Mesenchymal stem cell (in vitro differentiated cells and primary cell): Measurements from ENCODE around the gene CCDC9B.

Experiments
- DNase-seq: peaks from one replicate; pipeline ENCODE4 v3.0.0-alpha.2; 2013
- H2AFZ ChIP-seq: one replicate; pipeline ENCODE4 v1.6.1; 2013; ENCODE audit warnings: low read depth, mild to moderate bottlenecking, control low read depth, inconsistent platforms, low read length, moderate library complexity
- H2AK5ac ChIP-seq: 2 replicates; pipeline ENCODE4 v1.6.1; 2013; ENCODE audit warnings: low read length, moderate library complexity, mild to moderate bottlenecking, inconsistent platforms; ENCODE audit not compliant: severe bottlenecking
- H2BK120ac ChIP-seq: one replicate; pipeline ENCODE4 v1.6.1; 2013; ENCODE audit warnings: low read depth, mild to moderate bottlenecking, inconsistent platforms, low read length, moderate library complexity
- H2BK12ac ChIP-seq, 2 experiments: one replicate each; pipeline ENCODE4 v1.6.1; 2013; ENCODE audit warnings: inconsistent platforms in 2 of 2, low read length in 2 of 2, mild to moderate bottlenecking in 2 of 2, moderate library complexity in 2 of 2, control low read depth in 1 of 2
- H2BK15ac ChIP-seq: one replicate; pipeline ENCODE4 v1.6.1; 2013; ENCODE audit warnings: mild to moderate bottlenecking, low read depth, inconsistent platforms; ENCODE audit not compliant: poor library complexity, severe bottlenecking
- H2BK5ac ChIP-seq: 2 replicates; pipeline ENCODE4 v1.6.1; 2013; ENCODE audit warnings: low read depth, mild to moderate bottlenecking, low read length, control low read depth, inconsistent platforms; ENCODE audit not compliant: poor library complexity, severe bottlenecking
- H3K14ac ChIP-seq, 2 experiments: one replicate each; pipeline ENCODE4 v1.6.1; 2013; ENCODE audit warnings: inconsistent platforms in 2 of 2, low read length in 2 of 2, control low read depth in 1 of 2, mild to moderate bottlenecking in 1 of 2, moderate library complexity in 1 of 2
- H3K18ac ChIP-seq, 2 experiments: one replicate each; pipeline ENCODE4 v1.6.1; 2013; ENCODE audit warnings: inconsistent platforms in 2 of 2, low read length in 2 of 2, control low read depth in 1 of 2, low read depth in 1 of 2, mild to moderate bottlenecking in 1 of 2
- H3K23ac ChIP-seq, 2 experiments: one replicate each; pipeline ENCODE4 v1.6.1; 2013; ENCODE audit warnings: inconsistent platforms in 2 of 2, low read length in 2 of 2, mild to moderate bottlenecking in 2 of 2, moderate library complexity in 2 of 2, control low read depth in 1 of 2
- H3K27ac ChIP-seq: 2 replicates; pipeline ENCODE4 v1.5.1; 2013; ENCODE audit warnings: mild to moderate bottlenecking, moderate library complexity, low read length, control low read depth, inconsistent platforms; ENCODE audit not compliant: poor library complexity, severe bottlenecking
- H3K27me3 ChIP-seq, 2 experiments: 2 replicates each; pipeline versions ENCODE4 v1.6.1 to v1.7.0; 2013; ENCODE audit warnings: low read length in 2 of 2, mild to moderate bottlenecking in 2 of 2, moderate library complexity in 2 of 2, control low read depth in 1 of 2, inconsistent platforms in 1 of 2; ENCODE audit not compliant: control insufficient read depth in 1 of 2, insufficient read depth in 1 of 2
- H3K36me3 ChIP-seq, 2 experiments: 2 replicates each; pipeline versions ENCODE4 v1.6.1 to v1.7.0; 2013; ENCODE audit warnings: low read length in 2 of 2, control low read depth in 1 of 2, inconsistent platforms in 1 of 2, low read depth in 1 of 2, mild to moderate bottlenecking in 1 of 2; ENCODE audit not compliant: insufficient read depth in 2 of 2, control insufficient read depth in 1 of 2
- H3K4ac ChIP-seq, 2 experiments: one replicate each; pipeline ENCODE4 v1.6.1; 2013; ENCODE audit warnings: inconsistent platforms in 2 of 2, low read length in 2 of 2, mild to moderate bottlenecking in 2 of 2, moderate library complexity in 2 of 2, control low read depth in 1 of 2, low read depth in 1 of 2
- H3K4me1 ChIP-seq: 2 replicates; pipeline ENCODE4 v1.6.1; 2013; ENCODE audit warnings: low read depth, low read length, control low read depth; ENCODE audit not compliant: control insufficient read depth, insufficient read depth
- H3K4me2 ChIP-seq: 2 replicates; pipeline ENCODE4 v1.6.1; 2013; ENCODE audit warnings: low read length, mild to moderate bottlenecking, inconsistent platforms; ENCODE audit not compliant: poor library complexity, severe bottlenecking
- H3K4me3 ChIP-seq, 2 experiments: 2 replicates each; pipeline versions ENCODE4 v1.5.1 to v1.7.0; 2013; ENCODE audit warnings: low read length in 2 of 2, mild to moderate bottlenecking in 2 of 2, control low read depth in 1 of 2, low read depth in 1 of 2; ENCODE audit not compliant: insufficient read depth in 1 of 2
- H3K79me1 ChIP-seq: replicated peaks from 2 replicates; pipeline ENCODE4 v1.6.1; 2013; ENCODE audit warnings: mild to moderate bottlenecking, control low read depth, low read length, inconsistent platforms; ENCODE audit not compliant: poor library complexity, severe bottlenecking
- H3K9ac ChIP-seq: 2 replicates; pipeline ENCODE4 v1.7.0; 2013; ENCODE audit warnings: mild to moderate bottlenecking, low read length, moderate library complexity
- H3K9me3 ChIP-seq: 2 replicates; pipeline ENCODE4 v1.7.0; 2013; ENCODE audit warnings: mild to moderate bottlenecking, low read length; ENCODE audit not compliant: control insufficient read depth
- H4K8ac ChIP-seq: one replicate; pipeline ENCODE4 v1.6.1; 2013; ENCODE audit warnings: inconsistent platforms, mild to moderate bottlenecking, low read length, moderate library complexity
- H4K91ac ChIP-seq: one replicate; pipeline ENCODE4 v1.6.1; 2013; ENCODE audit warnings: mild to moderate bottlenecking, low read length, inconsistent platforms
- WGBS: methylation state at CpG from one replicate; pipeline ENCODE4 v1.1.7; 2013; ENCODE audit warnings: mixed read lengths; 5-methylcytosine and 5-hydroxymethylcytosine counted together

Gene CCDC9B

GRCh38 chr15:40386480-40386879 lies 45.7 kb upstream of the CCDC9B start:
- 98% methylated on average over 3 of the region's 3 CpGs for WGBS
- no peak overlapping the region for H3K27ac ChIP-seq
- peaks cover 26 to 52% of the 10 kb centered on the region in 2 experiments for H3K36me3 ChIP-seq
- H2BK120ac ChIP-seq, result no peak overlapping the region
- H3K23ac ChIP-seq, result no peak overlapping the region
- no peak overlapping the region for H4K8ac ChIP-seq
- H4K91ac ChIP-seq, result no peak overlapping the region
- H3K18ac ChIP-seq, result no peak overlapping the region
- no peaks in the 10 kb centered on the region for H3K9me3 ChIP-seq
- H2AFZ ChIP-seq, result no peak overlapping the region
- H3K27me3 ChIP-seq, result no peaks in the 10 kb centered on the region
- H3K4me3 ChIP-seq, result no peak overlapping the region
- H3K9ac ChIP-seq, result no peak overlapping the region
- H3K4me2 ChIP-seq, result no peak overlapping the region
- no peak overlapping the region for H2BK15ac ChIP-seq
- H2BK5ac ChIP-seq, result no peak overlapping the region
- no peak overlapping the region for H3K14ac ChIP-seq
- H2BK12ac ChIP-seq, result no peak overlapping the region
- H2AK5ac ChIP-seq, result no peak overlapping the region
- H3K4me1 ChIP-seq, result peaks cover 5% of the 10 kb centered on the region
- no peak overlapping the region for H3K4ac ChIP-seq
- no peak for DNase-seq
- peaks cover 24% of the 10 kb centered on the region for H3K79me1 ChIP-seq

DNA sequence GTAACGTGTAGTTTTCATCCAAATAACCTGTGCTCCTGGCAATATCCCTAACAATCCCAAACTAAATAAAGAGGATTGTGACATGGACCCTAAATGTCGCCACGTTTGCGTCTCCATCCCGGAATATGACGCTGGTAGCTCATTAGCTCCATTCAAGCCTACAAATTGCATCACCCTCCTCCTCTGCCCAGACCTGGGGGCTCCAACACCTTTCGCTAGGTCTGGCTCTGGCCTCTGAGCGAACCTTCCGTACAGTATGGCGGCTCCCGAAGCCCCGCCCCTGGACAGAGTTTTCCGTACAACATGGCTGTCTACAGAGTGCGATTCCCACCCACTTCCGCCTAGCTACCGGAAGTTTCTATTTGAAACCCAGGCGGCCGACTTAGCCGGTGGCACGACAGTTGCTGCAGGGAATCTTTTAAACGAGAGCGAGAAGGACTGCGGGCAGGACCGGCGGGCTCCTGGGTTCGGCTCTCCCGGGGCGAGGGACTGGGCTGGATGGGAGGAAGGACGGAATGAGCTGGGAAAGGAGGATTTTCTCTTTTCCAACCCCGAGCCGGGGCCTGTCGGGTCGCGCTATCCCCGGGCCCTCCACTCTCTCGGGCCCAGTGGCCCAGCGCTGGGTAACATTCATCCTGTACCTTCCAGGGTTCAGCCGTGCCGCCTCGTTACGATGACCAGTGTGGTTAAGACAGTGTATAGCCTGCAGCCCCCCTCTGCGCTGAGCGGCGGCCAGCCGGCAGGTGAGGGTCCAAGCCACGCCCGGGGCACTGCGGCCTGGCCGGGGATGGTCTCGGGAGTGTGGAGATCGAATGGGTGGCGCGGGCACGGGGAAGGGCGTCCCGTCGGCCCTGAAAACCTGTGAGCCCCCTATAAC lies 42.1 kb upstream of the CCDC9B start, which contains the start of gene KNSTRN:
KNSTRN (plus strand) TSS at position 142 of the 877 bp plus-strand sequence; CDS start at position 257, 115 bp downstream.
- Histone ChIP-seq H2BK120ac (no peak within 1 kb of the TSS), H3K14ac (peak within 1 kb of the TSS in 1 of 2 experiments; percentile 68), H3K9me3 (no peaks in the 10 kb centered on the region), H3K4me2 (peak within 1 kb of the TSS; percentile 86), H3K27me3 (no peaks in the 10 kb centered on the region), H3K4ac (peak within 1 kb of the TSS; percentile 57 to 73), H4K8ac (peak within 1 kb of the TSS; percentile 100), H2AFZ (peak within 1 kb of the TSS; percentile 94), H3K27ac (peak within 1 kb of the TSS; percentile 34), H2BK15ac (peak within 1 kb of the TSS; percentile 69), H3K18ac (peak within 1 kb of the TSS; percentile 75 to 91), H2BK12ac (peak within 1 kb of the TSS; percentile 65 to 89), H3K36me3 (peaks cover 13 to 26% of the 10 kb centered on the region in 2 experiments), H3K4me3 (peak within 1 kb of the TSS; percentile 88 to 95), H3K23ac (no peak within 1 kb of the TSS), H4K91ac (peak within 1 kb of the TSS; percentile 86), H2AK5ac (no peak within 1 kb of the TSS), H2BK5ac (peak within 1 kb of the TSS; percentile 20), H3K9ac (peak within 1 kb of the TSS; percentile 93), H3K79me1 (peaks cover 23% of the 10 kb centered on the region), H3K4me1 (peaks cover 7% of the 10 kb centered on the region)
- peak; percentile 95 for DNase-seq
- WGBS, result 4% methylated on average over 51 of the region's 57 CpGs

DNA sequence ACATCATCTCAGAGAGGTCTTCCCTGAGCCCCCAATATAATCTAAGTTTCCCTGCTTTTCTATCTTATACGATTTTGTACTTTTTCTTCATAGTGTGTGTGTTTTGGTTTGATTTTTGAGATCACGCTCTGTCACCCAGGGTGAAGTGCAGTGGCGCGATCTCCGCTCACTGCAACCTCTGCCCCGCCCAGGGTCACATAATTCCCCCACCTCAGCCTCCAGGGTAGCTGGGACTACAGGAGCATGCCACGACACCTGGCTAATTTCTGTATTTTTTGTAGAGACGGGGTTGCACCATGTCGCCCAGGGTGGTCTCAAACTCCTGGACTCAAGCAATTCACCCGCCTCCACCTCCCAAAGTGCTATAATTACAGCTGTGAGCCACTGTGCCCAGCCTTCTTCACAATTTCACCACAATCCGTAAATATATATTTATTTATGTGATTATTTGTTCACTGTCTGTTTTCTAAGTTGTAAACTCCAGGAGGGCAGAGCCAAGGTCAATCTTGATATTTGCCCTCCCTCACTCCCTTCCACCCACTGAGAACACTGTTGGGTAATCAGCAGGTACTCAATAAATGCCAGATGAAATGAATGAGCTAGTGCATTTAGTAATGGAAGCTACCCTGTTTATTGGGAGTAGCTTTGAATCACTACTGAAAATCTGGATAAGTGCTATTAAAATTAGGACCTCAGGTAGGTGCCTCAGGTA lies 41.2 kb upstream of the CCDC9B start:
- Histone ChIP-seq H4K91ac (no peak overlapping the region), H3K4ac (no peak overlapping the region), H3K23ac (no peak overlapping the region), H3K27ac (no peak overlapping the region), H2AFZ (peak overlapping the region; percentile 94), H3K4me1 (peaks cover 7% of the 10 kb centered on the region), H3K4me2 (no peak overlapping the region), H2AK5ac (no peak overlapping the region), H2BK5ac (no peak overlapping the region), H2BK15ac (no peak overlapping the region), H3K9ac (peak overlapping the region; percentile 93), H4K8ac (peak overlapping the region; percentile 100), H3K79me1 (peaks cover 18% of the 10 kb centered on the region), H3K4me3 (no peak overlapping the region), H3K18ac (peak overlapping the region in 1 of 2 experiments; percentile 91), H3K27me3 (no peaks in the 10 kb centered on the region), H3K36me3 (peaks cover 6 to 18% of the 10 kb centered on the region in 2 experiments), H3K14ac (no peak overlapping the region), H2BK12ac (peak overlapping the region in 1 of 2 experiments; percentile 89), H3K9me3 (no peaks in the 10 kb centered on the region), H2BK120ac (no peak overlapping the region)
- DNase-seq, result no peak
- 95% methylated on average over 10 of the region's 11 CpGs for WGBS

- peaks cover 0 to 7% of the 10 kb centered on the region in 2 experiments for H3K36me3 ChIP-seq
- WGBS, result 99% methylated on average over 10 of the region's 10 CpGs
- no peak overlapping the region for H3K27ac ChIP-seq
- H3K14ac ChIP-seq, result no peak overlapping the region
- H3K27me3 ChIP-seq, result no peaks in the 10 kb centered on the region
- H3K79me1 ChIP-seq, result peaks cover 13% of the 10 kb centered on the region
- no peak overlapping the region for H4K8ac ChIP-seq
- no peak overlapping the region for H2AK5ac ChIP-seq
- no peak overlapping the region for H3K23ac ChIP-seq
- peaks cover 7% of the 10 kb centered on the region for H3K4me1 ChIP-seq
- H2BK12ac ChIP-seq, result no peak overlapping the region
- no peak overlapping the region for H3K4ac ChIP-seq
- no peak overlapping the region for H2BK15ac ChIP-seq
- H3K9ac ChIP-seq, result peak overlapping the region; percentile 40
- H3K4me3 ChIP-seq, result no peak overlapping the region
- peak overlapping the region; percentile 19 for H2BK120ac ChIP-seq
- H3K4me2 ChIP-seq, result no peak overlapping the region
- H2AFZ ChIP-seq, result no peak overlapping the region
- no peaks in the 10 kb centered on the region for H3K9me3 ChIP-seq
- no peak overlapping the region for H2BK5ac ChIP-seq
- DNase-seq, result no peak
- no peak overlapping the region for H4K91ac ChIP-seq
- H3K18ac ChIP-seq, result peak overlapping the region in 1 of 2 experiments; percentile 43
These were observed 39.9 kb upstream of the CCDC9B start for GRCh38 chr15:40380636-40381035.
